ENCODE results near the gene TMEM255B.

Gene TMEM255B

DNA sequence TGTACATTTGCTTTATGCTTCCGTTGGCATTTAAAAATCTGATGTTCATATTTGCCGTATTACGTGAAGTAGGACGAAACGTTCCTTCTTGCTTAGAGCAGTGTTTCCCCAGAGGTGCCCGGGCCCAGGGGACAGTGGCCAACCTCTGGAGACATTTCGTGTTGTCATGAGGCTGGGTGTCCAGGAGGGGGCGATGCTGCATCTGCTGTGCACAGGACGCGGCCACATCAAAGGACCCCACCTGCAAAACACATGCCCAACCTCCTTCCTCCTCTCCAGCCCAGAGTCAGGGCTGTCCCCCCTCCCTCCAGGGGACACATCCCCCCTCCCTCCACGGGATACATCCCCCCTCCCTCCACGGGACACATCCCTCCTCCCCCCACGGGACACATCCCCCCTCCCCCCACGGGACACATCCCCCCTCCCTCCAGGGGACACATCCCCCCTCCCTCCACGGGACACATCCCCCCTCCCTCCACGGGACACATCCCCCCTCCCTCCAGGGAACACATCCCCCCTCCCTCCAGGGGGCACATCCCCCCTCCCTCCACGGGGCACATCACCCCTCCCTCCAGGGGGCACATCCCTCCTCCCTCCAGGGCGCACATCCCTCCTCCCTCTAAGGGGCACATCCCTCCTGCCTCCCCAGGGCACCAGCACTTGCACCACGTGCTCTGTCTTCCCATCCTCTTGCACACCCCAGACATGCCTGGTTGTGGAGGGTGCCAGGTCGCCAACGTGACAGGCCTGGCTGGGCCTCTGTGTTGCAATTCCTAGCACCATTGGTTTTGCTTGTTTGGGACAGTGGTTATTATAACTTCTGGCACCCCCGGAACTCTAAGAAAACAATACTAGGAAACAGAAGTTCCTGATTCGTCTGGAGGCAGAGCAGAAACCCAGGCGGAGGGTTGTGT lies 58.2 kb downstream of the TMEM255B start:
- ChIA-PET CTCF (interaction anchor here (0.6 to 1.0 kb wide), 5 partner anchors 20 to 367 kb away, joined by 3 to 8 read pairs (median 3); no protein-coding TSS in a partner anchor), POLR2A (ENCODE audit: low non-redundant PET) (no interaction called here)
- H3K27ac ChIP-seq = peak overlapping the region; percentile 99
- TF ChIP-seq, protein P1, sequence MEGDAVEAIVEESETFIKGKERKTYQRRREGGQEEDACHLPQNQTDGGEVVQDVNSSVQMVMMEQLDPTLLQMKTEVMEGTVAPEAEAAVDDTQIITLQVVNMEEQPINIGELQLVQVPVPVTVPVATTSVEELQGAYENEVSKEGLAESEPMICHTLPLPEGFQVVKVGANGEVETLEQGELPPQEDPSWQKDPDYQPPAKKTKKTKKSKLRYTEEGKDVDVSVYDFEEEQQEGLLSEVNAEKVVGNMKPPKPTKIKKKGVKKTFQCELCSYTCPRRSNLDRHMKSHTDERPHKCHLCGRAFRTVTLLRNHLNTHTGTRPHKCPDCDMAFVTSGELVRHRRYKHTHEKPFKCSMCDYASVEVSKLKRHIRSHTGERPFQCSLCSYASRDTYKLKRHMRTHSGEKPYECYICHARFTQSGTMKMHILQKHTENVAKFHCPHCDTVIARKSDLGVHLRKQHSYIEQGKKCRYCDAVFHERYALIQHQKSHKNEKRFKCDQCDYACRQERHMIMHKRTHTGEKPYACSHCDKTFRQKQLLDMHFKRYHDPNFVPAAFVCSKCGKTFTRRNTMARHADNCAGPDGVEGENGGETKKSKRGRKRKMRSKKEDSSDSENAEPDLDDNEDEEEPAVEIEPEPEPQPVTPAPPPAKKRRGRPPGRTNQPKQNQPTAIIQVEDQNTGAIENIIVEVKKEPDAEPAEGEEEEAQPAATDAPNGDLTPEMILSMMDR (conservative IDR thresholded peaks at IDR 0.05; ENCODE audit: low read depth) = peak; percentile 79
- DNase-seq (ENCODE audit: low spot score) = peak; percentile 69

DNA sequence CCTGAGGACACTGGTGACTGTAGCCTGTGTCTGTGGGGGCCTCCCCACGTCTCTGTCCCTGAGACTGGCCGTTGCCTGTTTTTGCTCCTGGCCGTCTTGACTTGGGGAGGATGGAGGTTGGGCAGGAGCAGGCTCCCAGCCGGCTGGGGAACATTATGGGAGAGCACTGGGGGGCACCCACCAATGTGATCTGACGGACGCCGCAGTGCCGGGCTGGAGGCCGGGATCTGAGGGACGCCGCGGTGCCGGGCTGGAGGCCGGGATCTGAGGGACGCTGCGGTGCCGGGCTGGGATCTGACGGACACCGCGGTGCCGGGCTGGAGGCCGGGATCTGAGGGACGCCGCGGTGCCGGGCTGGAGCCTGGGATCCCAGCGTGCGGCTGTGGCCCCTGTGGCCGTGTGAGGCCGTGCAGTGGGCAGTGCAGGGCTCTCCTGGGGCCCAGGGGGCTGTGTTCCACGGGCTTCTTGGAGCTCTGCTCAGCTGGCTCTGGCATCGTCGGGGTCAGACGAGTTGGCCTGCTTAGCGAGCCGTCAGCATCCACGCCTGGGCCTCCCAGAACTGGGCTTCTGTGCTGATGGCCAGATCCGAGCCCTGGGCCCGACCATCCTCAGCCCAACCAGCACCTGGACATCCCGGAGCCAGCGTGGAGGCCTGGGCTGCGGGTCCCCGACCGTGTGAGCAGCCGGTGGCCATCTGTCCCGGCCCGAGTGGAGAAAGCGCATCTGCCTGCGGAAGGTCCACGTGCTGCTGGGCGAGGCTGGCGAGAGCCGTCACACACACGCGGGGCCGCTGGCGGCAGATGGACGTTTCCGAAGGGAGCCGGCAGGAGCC lies 59.0 kb downstream of the TMEM255B start:
- ChIA-PET CTCF (no interaction called here), POLR2A (ENCODE audit: low non-redundant PET) (no interaction called here)
- H3K27ac ChIP-seq = peak overlapping the region; percentile 99
- DNase-seq (ENCODE audit: low spot score) = no peak
- TF ChIP-seq, protein P1 (conservative IDR thresholded peaks at IDR 0.05; ENCODE audit: low read depth) = no peak

DNA sequence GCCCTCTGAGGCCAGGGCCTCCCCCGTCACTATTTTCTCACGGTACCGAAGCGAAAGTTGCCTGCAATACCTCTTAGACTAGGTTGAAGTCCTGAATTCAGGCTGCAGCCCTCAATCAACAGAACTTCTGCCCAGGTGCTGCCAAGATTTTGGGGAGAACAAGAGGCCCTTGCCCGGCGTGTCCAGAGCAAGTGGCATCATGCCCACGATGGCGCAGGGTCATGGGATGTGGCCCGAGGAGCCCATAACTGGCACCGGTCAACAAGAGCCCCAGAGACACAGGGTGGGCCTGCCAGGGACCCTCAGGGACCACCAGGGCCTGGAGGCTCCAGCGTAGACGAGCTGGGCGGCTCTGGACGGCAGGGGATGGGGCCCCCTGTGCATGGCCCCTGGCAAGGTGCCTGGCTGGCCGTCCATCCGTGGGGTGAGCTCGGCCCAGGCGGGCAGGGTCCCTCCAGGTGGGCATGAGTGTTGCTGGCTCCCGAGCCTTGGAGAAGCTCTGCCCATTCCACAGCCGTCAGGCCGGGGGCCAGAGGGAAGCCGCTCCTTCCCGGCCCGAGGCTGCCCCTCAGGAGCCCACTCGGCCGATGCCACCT lies 59.8 kb downstream of the TMEM255B start:
- no peak for DNase-seq (ENCODE audit: low spot score)
- TF ChIP-seq, protein P1 (conservative IDR thresholded peaks at IDR 0.05; ENCODE audit: low read depth) = no peak
- ChIA-PET CTCF (interaction anchor here (1.3 kb wide), 1 partner anchor 128 kb away, joined by 4 read pairs; no protein-coding TSS in a partner anchor), POLR2A (ENCODE audit: low non-redundant PET) (no interaction called here)
- peak overlapping the region; percentile 99 for H3K27ac ChIP-seq

DNA sequence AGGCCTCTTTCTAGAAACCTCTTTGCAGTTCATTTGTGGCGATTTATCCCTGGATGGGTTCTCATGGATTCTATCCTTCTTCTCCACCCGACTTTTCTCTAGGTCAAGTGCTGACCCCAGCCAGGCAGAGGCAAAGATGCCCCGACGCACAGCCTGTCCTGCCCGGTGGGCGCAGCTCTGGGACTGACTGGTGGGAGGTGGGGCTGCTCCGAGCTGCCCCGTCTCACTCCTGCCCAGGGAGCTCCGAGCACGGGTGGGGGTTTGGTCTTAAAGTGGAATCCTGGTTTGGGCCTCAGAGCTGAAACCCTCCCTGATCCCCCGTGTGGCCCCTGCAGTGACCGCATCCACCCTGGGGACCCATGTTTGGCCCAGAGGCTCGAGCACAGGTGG lies 60.3 kb downstream of the TMEM255B start:
- POLR2A ChIA-PET (ENCODE audit: low non-redundant PET) = no interaction called here
- peak overlapping the region; percentile 99 for H3K27ac ChIP-seq
- TF ChIP-seq, protein P1 (conservative IDR thresholded peaks at IDR 0.05; ENCODE audit: low read depth) = no peak
- CTCF ChIA-PET = interaction anchor here (0.7 to 1.3 kb wide), 3 partner anchors 90 to 128 kb away, joined by 3 to 4 read pairs (median 3); no protein-coding TSS in a partner anchor
- DNase-seq (ENCODE audit: low spot score) = no peak

DNA sequence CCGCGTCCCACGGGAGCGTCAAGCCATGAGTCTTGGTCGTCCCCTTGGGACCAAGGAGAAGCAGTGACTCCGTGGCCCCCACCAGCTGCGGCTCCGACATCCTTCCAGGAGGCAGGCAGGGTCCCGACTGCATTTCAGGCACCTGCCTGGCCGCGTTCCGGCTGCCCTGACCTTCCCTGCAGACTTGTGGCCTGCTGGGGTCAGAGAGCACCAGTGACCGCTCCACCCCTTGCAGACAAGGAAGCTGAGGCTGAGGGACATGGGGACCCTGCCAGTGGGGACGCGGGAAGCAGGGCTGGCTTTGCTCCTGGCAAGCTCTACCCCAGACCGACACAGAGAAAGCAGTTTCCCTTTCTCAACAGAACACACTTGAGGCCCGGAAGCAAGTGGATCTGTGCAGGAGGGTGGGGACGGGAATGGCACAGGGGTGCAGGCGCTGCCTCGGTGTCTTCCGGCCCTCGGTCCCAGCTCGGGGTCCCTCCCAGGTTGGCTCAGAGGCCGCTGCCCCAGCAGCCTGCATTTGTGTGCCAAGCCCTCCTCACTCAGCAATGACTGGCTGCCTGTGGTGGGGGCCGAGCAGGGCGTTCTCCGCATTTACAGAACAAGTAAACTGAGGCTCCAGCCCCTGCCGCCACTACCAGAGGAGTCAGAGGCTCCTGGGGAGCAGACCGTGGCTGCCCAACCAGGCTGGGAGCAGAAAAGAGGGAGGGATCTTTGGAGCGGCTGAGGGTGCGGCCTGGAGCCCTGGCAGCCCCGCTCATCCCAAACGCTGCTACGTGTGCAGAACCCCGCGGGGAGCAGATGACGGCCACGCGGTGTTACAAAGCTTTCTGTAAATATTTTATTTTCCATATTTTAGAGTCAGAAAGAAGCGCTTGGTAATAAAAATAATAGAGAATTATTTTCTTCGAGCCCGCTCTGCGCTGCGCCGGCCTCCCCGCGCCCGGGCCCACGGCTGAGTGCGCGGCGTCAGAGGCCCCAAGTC lies 61.0 kb downstream of the TMEM255B start:
- DNase-seq (ENCODE audit: low spot score) = no peak
- TF ChIP-seq, protein P1 (conservative IDR thresholded peaks at IDR 0.05; ENCODE audit: low read depth) = no peak
- H3K27ac ChIP-seq = peak overlapping the region; percentile 99
- CTCF ChIA-PET = interaction anchor here (0.7 to 1.3 kb wide), 5 partner anchors 17 to 127 kb away, joined by 3 to 4 read pairs (median 3); no protein-coding TSS in a partner anchor
- POLR2A ChIA-PET (ENCODE audit: low non-redundant PET) = interaction anchor here (1.3 kb wide), 1 partner anchor 18 kb away, joined by 5 read pairs; no protein-coding TSS in a partner anchor
